GM19467 (cell line): Measurements from ENCODE around the gene ECSCR.
A peak's percentile ranks its signal among the peaks of the same experiment; 100 is the strongest.

Source experiments
- ATAC-seq: cut with Tn5 transposase; IDR thresholded peaks from one replicate; pipeline ENCODE4 v1.9.1; 2021; ENCODE audit warnings: mild to moderate bottlenecking, moderate library complexity; ENCODE audit not compliant: unreplicated experiment

The ECSCR gene

GRCh38 chr5:139474890-139475791, 12.6 kb upstream of the ECSCR start:
- no peak for ATAC-seq

GRCh38 chr5:139473565-139473964, 11.0 kb upstream of the ECSCR start:
- no peak for ATAC-seq

- no peak for ATAC-seq
Measured at GRCh38 chr5:139473105-139473504, 10.6 kb upstream of the ECSCR start.

DNA sequence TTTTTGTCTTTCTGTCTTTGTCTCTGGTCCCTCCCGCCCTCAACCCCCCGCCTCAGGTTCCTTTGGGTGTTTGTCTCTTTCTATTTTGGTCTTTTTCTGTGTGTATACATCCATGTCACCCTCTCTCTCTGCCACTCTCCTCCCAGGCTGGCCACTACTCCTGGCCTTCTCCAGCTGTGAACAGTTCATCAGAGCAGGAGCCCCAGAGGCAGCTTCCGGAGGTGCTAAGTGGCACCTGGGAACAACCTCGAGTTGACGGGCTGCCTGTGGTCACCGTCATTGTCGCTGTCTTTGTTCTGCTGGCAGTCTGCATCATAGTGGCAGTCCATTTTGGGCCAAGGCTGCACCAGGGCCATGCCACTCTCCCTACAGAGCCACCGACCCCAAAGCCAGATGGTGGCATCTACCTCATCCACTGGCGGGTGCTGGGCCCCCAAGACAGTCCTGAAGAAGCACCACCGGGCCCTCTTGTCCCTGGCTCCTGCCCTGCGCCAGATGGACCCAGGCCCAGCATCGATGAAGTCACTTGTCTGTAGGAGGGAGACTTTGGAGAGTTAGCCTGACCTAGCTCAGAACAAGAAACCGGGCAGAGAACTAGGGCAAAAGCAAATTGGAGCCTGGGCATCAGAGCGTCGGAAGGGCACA, 10.0 kb upstream of the ECSCR start:
- no peak for ATAC-seq

DNA sequence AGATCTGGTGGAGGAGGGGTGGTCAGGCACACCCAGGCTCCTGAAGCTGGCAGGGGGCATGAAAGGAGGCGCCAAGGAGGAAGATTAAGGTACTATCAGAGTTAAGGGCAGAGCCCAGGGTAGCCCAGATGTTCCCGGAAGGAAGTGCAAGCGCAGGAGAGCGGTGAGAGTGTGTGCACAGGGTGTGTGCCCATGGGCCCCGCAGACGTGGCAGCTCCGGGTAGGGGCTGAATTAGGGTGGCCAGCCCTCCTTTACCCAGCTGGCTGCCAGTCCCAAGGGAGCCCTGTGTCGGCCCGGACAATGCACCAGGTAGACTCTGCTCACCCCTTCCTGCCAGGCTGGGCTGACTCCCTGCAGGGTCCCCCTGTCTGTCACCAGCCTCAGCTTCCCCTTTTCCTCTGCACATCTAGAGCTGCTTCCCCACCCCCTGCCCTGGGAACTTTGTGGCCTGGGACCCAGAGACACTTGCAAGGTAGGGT, 8.3 kb upstream of the ECSCR start, which contains the start of gene SMIM33:
Gene SMIM33, plus strand, starts transcription at position 184 of the 480 bp plus-strand sequence. Its CDS starts 118 bp downstream, at position 302.
- no peak for ATAC-seq

- ATAC-seq = no peak
Measured at GRCh38 chr5:139468421-139468931, 5.9 kb upstream of the ECSCR start.

DNA sequence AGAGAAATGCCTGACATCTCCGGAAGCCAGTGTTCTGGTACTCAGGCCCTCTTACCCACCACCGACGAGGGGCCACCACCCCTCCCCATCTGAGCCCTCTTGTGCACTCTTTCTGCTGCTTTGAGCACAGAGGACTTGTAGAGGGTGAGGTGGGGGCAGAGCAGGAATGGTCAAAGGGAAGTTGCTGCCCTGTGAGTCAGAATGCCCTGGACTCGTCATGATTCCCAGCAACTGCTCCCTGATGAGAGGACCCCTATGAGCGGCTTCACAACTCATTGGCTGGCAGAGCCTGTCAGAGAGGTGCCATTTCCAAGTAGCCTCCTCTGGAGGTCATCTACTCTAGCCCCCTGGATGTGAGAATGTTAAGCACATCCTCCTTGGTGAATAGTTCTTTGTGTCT, 845 bp downstream of the ECSCR start:
- ATAC-seq = no peak

GRCh38 chr5:139461176-139461575, 1.4 kb downstream of the ECSCR start:
- ATAC-seq = no peak

GRCh38 chr5:139460455-139460854, 2.1 kb downstream of the ECSCR start:
- no peak for ATAC-seq

- peak; percentile 30 for ATAC-seq
Measured at GRCh38 chr5:139459451-139459934, 3.0 kb downstream of the ECSCR start.

- ATAC-seq = peak; percentile 53
Measured at GRCh38 chr5:139458580-139459407, 3.7 kb downstream of the ECSCR start.

- no peak for ATAC-seq
Measured at GRCh38 chr5:139457653-139458306, 4.8 kb downstream of the ECSCR start.

DNA sequence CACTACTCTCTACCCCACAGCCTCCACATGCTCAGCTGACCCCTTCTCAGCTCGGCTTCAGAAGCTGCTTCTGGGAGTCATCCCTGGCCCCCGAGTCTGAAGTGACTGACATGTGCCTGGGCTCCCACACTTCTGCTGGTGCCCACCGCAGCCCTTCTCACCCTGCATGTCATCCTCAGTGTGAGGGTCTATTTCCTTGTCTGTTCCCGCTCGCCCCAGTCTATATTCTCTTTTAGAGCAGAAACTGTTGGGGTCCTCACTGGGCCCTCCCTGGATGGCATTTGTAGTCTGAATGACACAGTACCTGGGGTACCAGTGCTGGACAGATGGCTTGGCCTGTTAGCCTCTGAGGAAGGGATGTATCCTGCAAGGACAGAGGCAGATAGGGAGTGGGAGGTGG, 5.3 kb downstream of the ECSCR start:
- no peak for ATAC-seq

DNA sequence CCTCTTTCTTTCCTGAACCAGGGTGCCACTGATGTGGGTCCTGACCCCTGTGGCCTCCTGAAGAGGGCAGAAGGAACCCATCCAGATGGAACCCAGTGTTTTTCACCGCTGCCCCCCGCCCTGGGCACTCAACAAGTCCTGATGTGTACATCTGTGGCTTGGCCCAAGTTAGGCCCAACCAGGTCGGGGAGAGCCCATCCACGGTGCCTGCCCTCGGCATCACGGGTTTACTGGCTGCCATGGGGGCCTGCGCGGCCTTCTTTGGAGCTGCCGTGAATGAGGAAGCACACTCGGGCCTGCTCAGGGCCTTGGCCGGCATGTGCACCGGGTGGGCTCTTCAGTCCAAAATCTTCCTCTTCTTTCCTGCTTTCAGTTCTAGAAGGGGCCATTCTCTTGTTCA, 5.8 kb downstream of the ECSCR start:
- ATAC-seq = no peak

- ATAC-seq = no peak
Measured at GRCh38 chr5:139454568-139455290, 7.8 kb downstream of the ECSCR start.

DNA sequence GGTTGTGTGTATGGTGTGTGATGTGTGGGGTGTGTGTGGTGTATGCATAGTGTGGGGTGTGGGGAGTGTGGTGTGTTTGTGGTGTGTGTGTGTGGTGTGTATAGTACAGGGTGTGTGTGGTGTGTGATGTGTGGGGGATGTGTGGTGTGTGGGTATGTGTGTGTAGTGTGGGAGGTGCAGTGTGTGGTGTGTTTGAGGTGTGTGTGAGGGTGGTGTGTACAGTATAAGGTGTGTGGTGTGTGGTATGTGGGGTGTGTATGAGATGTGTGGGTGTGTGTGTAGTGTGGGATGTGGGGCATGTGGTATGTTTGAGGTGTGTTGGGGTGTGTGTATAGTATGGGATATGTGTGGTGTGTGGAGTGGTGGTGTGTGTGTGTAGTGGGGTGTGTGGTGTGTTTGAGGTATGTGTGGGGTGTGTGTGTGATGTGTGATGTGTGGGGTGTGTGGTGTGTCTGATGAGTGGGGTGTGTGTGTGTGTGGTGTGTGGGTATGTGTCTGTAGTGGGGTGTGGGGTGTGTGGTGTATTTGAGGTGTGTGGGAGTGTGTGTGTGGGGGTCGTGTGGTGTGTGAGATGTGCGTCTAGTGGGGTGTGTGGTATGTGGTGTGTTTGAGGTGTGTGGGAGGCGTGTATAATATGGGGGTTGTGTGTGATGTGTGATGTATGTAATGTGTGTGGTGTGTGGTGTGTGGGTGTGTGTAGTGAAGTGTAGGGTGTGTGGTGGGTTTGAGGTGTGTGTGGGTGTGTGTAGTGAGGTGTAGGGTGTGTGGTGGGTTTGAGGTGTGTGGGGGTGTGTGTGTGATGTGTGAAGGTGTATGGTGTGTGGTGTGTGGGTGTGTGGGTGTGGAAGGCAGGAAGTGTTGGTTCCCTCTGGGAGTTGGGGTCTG, 8.6 kb downstream of the ECSCR start:
- no peak for ATAC-seq

- ATAC-seq = no peak
Measured at GRCh38 chr5:139451878-139452660, 10.5 kb downstream of the ECSCR start.

GRCh38 chr5:139451176-139451575, 11.4 kb downstream of the ECSCR start:
- no peak for ATAC-seq
